ENCODE data around the gene SYNC.
"Not testable (repeated sequence)": the region's sequence is repeated elsewhere in the genome, so short reads cannot be mapped to it uniquely, and the experiment has no call there.

The SYNC gene

GRCh38 chr1:32693455-32694174 is 9.0 kb downstream of the SYNC start:
- DNase-seq (ENCODE audit: low read depth) = no peak

GRCh38 chr1:32686387-32686786 is 16.2 kb downstream of the SYNC start:
- no peak for DNase-seq (ENCODE audit: low read depth)

- no peak for DNase-seq (ENCODE audit: low read depth)
Observed at GRCh38 chr1:32685498-32685897, 17.1 kb downstream of the SYNC start.

- no peak for DNase-seq (ENCODE audit: low read depth)
Observed at GRCh38 chr1:32684167-32684811, 18.3 kb downstream of the SYNC start.

GRCh38 chr1:32683397-32683796 is 19.2 kb downstream of the SYNC start:
- DNase-seq (ENCODE audit: low read depth) = no peak

DNA sequence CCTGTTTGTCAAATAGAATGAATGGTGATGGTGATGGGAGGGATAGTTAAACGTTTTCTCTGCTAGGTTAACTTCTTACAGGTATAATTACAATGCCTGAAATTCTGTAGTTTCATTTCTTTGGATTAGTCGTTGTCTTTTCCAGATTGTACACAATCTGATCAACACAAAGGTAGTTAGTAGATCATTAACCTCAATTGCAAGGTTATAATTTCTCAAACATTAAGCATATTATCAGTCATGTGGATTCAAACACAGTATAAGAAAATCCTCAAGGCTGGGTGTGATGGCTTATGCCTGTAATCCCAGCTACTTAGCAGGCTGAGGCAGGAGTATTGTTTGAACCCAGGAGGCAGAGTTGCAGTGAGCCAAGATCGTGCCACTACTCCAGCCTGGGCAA is 20.6 kb downstream of the SYNC start:
- no peak for DNase-seq (ENCODE audit: low read depth)

DNA sequence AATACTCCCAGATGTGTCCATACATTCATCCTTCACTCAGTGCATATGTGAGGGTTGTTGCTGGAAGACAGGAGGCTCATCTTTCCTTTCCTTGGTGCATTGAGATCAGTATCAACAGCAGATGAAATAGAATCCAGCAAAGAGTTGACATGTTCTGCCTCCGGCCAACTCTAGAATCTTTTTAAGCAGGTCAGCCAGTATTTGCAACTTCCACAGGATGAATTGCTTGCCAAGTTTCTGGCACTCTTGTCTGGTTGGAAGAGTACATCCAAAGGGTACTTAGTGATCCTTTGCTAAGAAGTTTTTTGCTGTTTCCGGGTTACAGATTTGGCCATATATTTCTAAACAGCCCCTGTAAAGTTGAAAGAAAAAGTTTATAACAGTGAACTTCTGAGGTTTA is 21.1 kb downstream of the SYNC start:
- DNase-seq (ENCODE audit: low read depth) = no peak

- DNase-seq (ENCODE audit: low read depth) = no peak
Observed at GRCh38 chr1:32680642-32681041, 21.9 kb downstream of the SYNC start.

GRCh38 chr1:32679993-32680392 is 22.6 kb downstream of the SYNC start:
- DNase-seq (ENCODE audit: low read depth) = not testable (repeated sequence)

GRCh38 chr1:32676945-32677344 is 25.6 kb downstream of the SYNC start:
- no peak for DNase-seq (ENCODE audit: low read depth)

DNA sequence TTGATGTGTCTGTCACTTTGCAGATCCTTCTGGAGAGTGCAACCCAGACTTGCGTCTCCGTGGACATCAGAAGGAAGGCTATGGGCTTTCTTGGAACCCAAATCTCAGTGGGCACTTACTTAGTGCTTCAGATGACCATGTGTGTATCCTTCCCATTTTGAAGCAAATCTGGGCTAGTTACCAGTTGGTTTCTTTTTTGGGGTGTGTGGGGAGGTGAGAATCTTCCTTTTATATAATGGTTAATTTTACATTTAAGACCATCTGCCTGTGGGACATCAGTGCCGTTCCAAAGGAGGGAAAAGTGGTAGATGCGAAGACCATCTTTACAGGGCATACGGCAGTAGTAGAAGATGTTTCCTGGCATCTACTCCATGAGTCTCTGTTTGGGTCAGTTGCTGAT is 33.9 kb downstream of the SYNC start:
- not testable (repeated sequence) for DNase-seq (ENCODE audit: low read depth)

DNA sequence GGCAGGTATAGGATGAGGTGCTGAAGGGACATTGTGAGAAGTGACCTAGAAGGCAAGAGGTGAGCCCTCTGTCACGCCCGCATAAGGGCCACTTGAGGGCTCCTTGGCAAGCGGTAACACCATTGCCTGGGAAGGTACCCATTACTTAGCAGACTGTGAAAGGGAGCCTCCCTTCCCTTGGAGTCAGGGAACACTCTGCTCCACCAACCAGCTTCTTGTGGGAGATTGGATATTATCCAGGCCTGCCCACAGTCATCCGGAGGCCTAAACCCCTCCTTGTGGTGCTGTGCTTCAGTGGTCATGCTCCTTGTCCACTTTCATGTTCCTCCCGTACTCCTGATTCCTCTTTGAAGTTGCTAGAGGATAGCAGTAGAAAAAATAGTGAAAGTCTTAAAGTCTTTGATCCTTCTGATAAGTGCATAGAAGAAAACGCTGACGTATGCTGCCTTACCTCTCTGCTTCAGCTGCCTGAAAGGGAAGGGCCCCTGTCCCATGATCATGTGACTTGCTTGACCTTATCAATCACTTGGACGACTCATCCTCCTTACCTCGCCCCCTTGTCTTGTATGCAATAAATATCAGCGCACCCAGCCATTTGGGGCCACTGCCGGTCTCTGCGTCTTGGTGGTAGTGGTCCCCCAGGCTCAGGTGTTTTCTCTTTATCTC is 35.5 kb downstream of the SYNC start:
- DNase-seq (ENCODE audit: low read depth) = no peak

GRCh38 chr1:32665915-32666314 is 36.7 kb downstream of the SYNC start:
- no peak for DNase-seq (ENCODE audit: low read depth)

- DNase-seq (ENCODE audit: low read depth) = no peak
Observed at GRCh38 chr1:32659581-32659980, 43.0 kb downstream of the SYNC start.

DNA sequence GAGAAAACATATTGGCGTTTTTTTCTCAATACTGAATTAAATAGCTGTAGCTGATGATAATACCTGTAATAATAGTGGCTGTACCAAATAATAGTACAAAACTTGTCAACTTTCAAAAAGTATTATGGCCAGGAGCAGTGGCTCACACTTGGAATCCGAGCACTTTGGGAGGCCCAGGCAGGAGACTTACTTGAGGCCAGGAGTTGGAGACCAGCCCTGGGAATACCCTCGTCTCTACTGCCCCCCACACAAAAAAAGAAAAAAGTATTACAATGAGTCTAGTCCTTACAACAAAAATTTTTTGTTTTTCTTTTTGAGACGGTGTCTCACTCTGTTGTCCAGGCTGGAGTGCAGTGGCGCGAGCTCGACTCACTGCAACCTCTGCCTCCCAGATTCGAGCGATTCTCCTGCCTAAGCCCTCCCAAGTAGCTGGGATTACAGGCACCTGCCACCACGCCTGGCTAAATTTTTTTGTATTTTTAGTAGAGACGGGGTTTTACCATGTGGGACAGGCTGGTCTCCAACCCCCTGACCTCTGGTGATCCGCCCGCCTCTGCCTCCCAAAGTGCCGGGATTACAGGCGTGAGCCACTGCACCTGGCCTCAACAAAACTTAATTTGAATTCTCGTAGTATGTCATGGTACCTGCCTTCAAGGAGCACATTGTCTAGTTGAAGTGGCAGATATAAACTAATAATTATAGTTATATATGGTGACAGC is 50.2 kb downstream of the SYNC start:
- DNase-seq (ENCODE audit: low read depth) = no peak

DNA sequence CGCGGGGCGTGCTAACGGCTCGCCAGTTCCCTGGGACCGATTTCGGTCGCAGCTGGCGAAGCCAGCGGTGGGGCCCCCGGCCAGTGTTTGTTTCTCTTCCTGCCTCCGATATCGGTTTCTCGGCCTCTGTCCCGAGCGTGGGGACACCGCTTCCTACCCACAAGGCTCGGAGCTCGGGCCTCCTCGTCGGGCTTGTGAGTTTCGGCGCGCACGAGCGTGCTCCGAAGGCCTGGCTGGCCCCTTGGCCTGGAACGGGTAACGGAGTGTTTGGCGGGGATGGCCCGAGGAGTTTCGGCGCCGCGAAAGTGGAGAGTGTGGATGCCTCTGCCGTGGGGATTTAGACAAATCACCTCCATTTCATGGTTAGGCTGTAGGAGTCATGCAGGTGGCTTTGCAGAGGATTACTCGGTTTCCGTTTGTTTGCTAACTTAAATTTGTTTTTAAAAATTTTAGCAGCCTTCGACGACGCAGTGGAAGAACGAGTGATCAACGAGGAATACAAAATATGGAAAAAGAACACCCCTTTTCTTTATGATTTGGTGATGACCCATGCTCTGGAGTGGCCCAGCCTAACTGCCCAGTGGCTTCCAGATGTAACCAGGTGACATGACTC is 51.0 kb downstream of the SYNC start:
- no peak for DNase-seq (ENCODE audit: low read depth)

DNA sequence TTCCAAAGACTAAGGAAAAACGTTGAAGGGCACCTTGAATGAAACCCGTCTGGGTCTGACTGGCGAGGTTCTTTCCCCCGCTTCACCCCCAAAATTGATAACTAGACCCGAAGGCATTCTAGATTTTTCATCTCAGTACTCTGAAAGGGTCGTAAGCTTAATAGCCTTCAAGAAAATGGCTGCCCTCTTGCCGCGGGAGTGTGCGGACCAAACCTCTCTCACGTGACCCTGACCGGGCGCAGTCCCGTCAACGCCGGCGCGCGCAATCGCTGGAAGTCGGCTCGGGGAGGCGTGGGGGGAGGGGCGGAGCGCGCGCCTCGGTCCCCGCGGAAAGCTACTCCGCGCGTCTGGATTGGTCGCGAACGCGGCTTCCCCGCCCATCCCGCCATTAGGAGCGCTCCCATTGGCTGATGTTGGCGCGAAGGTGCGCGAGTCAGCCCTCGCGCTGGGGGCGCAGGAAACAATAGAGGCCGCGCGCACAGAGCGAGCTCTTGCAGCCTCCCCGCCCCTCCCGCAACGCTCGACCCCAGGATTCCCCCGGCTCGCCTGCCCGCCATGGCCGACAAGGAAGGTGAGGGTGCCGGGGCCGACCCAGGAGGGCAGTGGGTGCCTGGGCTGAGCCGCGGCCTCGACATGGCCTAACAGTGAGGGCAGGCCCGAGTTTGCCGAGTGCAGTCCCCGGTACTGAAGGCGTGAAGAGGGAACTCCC is 51.7 kb downstream of the SYNC start, which contains the start of gene RBBP4:
RBBP4 (plus strand) TSS at position 457 of the 709 bp plus-strand sequence; CDS start at position 556, 99 bp downstream.
- DNase-seq (ENCODE audit: low read depth) = peak; percentile 92

GRCh38 chr1:32650248-32650751 is 52.3 kb downstream of the SYNC start, which contains the start of gene ZBTB8OS:
Gene ZBTB8OS, minus strand, starts transcription at chr1:32650550. Its CDS starts 21 bp downstream, at chr1:32650529.
- peak; percentile 85 for DNase-seq (ENCODE audit: low read depth)

DNA sequence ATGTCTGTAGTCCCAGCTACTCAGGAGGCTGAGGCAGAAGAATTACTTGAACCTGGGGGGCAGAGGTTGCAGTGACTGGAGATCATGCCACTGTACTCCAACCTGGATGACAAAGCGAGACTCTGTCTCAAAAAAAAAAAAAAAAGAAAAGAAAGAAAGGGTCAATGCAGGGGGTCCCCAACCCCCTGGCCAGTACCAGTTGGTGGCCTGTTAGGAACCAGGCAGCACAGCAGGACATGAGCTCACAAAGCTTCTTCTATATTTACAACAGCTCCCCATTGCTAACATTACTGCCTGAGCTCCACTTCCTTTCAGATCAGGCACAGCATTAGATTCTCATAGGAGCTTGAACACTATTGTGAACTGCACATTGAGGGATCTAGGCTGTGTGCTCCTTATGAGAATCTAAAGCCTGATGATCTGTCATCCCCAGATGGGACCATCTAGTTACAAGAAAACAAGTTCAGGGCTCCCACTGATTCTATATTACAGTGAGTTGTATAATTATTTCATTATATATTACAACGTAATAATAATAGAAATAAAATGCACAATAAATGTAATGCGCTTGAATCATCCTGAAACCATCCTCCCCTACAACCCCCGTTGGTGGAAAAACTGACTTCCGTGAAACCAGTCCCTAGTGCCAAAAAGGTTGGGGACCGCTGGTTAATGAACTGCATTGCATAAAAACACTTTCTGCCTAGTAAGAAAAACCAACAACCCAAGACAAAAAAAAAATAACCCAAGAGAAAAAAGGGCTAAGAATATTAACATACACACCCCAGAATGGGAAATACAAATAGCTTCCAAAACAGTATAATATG is 55.0 kb downstream of the SYNC start:
- no peak for DNase-seq (ENCODE audit: low read depth)

GRCh38 chr1:32644426-32644825 is 58.1 kb downstream of the SYNC start:
- DNase-seq (ENCODE audit: low read depth) = no peak

Data from stromal cell of bone marrow (primary cell).